HCEC 1CT (cell line): Measurements from ENCODE around the gene SF3B4.
"Not testable (repeated sequence)": the region's sequence is repeated elsewhere in the genome, so short reads cannot be mapped to it uniquely, and the experiment has no call there.

Source experiments
- DNase-seq: peaks from one replicate; pipeline ENCODE4 v3.0.0-alpha.2; 2017

Gene SF3B4

GRCh38 chr1:149887456-149888246 is 40.0 kb downstream of the SF3B4 start:
- peak; percentile 99 for DNase-seq

- DNase-seq = not testable (repeated sequence)
These were observed 40.5 kb downstream of the SF3B4 start for GRCh38 chr1:149887196-149887455.

- peak; percentile 100 for DNase-seq
These were observed 41.0 kb downstream of the SF3B4 start for GRCh38 chr1:149886396-149887195.

- DNase-seq = not testable (repeated sequence)
These were observed 41.5 kb downstream of the SF3B4 start for GRCh38 chr1:149886121-149886395.

GRCh38 chr1:149885339-149886120 is 42.1 kb downstream of the SF3B4 start:
- DNase-seq = peak; percentile 80

- peak; percentile 47 for DNase-seq
These were observed 42.9 kb downstream of the SF3B4 start for GRCh38 chr1:149884433-149885338.

- DNase-seq = no peak
These were observed 43.9 kb downstream of the SF3B4 start for GRCh38 chr1:149883598-149884247.

- DNase-seq = no peak
These were observed 45.7 kb downstream of the SF3B4 start for GRCh38 chr1:149881876-149882275.

GRCh38 chr1:149879556-149879955 is 48.0 kb downstream of the SF3B4 start:
- no peak for DNase-seq

GRCh38 chr1:149877211-149877946 is 50.2 kb downstream of the SF3B4 start:
- no peak for DNase-seq
